ENCODE data around the gene ATP11B.

Gene ATP11B

DNA sequence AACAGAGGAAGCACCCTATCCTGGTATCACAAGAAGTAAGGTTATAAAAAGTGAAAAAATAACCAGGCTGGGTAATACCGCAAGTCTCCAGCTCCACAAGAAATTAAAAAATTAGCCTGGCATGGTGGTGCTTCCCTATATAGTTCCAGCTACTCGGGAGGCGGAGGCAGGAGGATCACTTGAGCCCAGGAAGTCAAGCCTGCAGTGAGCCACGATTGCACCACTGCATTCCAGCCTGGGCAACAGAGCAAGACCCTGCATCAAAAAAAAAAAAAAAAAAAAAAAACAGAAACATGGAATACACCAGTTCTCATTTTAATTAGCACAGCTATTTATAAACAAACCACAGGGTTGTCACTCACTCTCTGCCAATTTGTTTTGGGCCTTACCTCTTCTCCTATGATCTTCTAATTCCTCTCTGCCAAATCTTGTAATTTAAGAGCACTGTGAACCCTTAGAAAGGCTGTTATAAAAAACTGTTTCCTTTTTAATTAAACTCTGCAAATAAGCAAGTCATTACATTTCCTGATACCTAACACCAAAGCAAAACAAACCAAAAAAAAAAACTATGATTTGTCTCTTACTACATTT, 164.5 kb downstream of the ATP11B start:
- peaks cover 38% of the 10 kb centered on the region for H3K36me3 Mint-ChIP-seq (ENCODE audit: low read depth)
- peaks cover 13% of the 10 kb centered on the region for H3K4me1 Mint-ChIP-seq (ENCODE audit: low read depth)
- no peak overlapping the region for H3K4me3 Mint-ChIP-seq
- H3K27ac Mint-ChIP-seq, result no peak overlapping the region
- no peaks in the 10 kb centered on the region for H3K27me3 Mint-ChIP-seq (ENCODE audit: low read depth)
- no peaks in the 10 kb centered on the region for H3K9me3 Mint-ChIP-seq

DNA sequence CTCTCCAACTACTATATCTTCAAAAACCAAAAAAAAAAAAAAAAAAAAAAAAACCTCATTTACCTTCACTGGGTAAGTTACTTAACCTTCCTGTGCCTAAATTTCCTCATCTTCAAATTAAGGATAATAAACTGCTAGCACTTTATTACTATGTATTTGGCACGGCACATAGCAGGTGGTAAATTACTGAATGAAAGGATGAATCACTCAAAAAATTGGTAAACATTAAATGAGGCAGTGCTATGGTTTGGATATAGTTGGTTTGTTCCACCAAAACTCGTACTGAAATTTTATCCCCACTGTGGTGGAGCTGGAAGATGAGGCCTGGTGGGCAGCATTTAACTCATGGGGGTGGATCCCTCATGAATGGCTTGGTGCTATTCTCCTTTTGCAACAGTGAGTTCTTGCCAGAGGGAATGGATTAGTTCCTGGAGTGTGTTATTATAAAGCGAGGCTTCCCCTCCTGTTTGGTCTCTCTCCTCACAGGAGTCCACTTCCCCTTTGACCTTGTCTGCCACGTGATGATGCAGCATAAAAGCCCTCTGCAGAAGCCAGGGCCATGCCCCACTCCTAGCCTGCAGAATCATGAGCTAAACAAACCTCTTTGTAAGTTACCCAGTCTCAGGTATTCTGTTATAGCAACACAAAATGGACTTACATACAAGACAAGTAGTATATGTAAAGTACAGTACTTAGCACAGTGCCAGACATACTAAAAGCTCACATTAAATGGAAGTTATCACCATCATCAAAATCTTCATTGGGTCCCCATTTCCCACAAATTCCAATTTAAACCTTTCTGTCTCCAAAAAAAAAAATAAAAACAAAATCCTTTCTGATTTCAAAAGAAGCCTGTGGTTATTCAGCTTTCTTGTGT, 166.4 kb downstream of the ATP11B start:
- H3K4me3 Mint-ChIP-seq, result no peak overlapping the region
- peaks cover 15% of the 10 kb centered on the region for H3K4me1 Mint-ChIP-seq (ENCODE audit: low read depth)
- peaks cover 34% of the 10 kb centered on the region for H3K36me3 Mint-ChIP-seq (ENCODE audit: low read depth)
- H3K9me3 Mint-ChIP-seq, result no peaks in the 10 kb centered on the region
- no peaks in the 10 kb centered on the region for H3K27me3 Mint-ChIP-seq (ENCODE audit: low read depth)
- no peak overlapping the region for H3K27ac Mint-ChIP-seq

DNA sequence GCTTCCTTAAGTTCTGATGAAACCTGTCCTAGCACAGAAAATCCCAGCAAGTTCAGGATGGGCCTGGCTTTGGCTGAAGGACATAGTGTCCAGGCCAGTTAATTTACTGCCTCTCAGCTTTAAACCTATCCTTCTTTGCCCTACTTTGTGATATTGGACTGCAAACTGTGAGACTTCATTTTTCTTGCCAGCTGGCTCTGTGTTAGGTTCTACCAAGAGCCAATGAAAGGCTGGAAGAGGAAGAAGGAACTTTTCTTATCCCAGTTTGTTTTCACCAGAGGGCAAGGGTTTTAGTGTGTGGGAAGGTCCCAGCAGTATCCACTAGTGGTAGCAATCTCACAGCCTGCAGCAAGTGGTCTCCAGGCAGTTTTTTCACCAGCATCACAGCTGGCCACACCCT, 168.9 kb downstream of the ATP11B start:
- Mint-ChIP-seq H3K4me1 (ENCODE audit: low read depth) (peaks cover 31% of the 10 kb centered on the region), H3K36me3 (ENCODE audit: low read depth) (peaks cover 26% of the 10 kb centered on the region), H3K9me3 (no peaks in the 10 kb centered on the region), H3K4me3 (no peak overlapping the region), H3K27me3 (ENCODE audit: low read depth) (no peaks in the 10 kb centered on the region), H3K27ac (no peak overlapping the region)

DNA sequence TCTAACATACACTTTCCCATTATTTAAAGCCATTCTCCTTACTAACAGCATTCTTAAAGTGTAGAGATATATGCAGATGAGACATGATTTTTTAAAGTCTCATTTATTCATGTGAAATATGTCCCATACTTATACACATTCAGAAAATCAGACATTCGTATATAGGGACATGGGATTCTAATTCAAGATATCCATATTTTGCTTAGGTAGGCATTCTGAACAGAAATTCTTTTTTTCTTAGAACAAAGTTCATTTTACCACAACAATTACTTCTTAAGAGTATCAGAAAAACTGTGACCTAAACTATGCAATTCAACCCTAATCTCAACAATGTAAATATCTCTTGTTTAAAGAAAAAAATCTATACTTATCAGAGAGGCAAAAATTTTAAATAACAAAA, 170.9 kb downstream of the ATP11B start:
- peaks cover 18% of the 10 kb centered on the region for H3K36me3 Mint-ChIP-seq (ENCODE audit: low read depth)
- H3K27ac Mint-ChIP-seq, result no peak overlapping the region
- no peaks in the 10 kb centered on the region for H3K9me3 Mint-ChIP-seq
- H3K27me3 Mint-ChIP-seq (ENCODE audit: low read depth), result no peaks in the 10 kb centered on the region
- H3K4me1 Mint-ChIP-seq (ENCODE audit: low read depth), result peaks cover 45% of the 10 kb centered on the region
- H3K4me3 Mint-ChIP-seq, result no peak overlapping the region

DNA sequence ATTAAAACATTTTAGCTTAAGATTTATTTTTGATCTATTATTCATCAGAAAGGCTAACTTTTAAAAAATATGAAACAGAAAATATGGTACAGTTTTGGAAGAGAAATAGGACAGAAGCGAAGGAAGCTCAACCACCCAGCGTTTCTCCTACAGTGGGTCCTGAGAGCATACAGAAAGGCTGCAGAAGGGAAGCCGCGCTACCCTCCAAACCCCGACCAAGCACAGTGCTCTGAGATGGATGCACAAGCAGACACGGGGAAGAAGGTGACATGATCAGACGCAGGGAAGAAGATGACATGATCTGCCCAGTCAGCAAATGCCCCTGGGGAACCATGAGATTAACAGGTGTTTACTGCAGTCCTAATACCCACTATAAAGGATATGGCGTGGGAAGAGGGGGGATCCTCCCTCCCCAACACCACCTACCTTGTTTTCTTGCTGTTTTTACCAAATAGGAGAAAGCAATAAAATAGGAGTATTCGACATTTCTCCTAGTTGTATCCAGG, 172.6 kb downstream of the ATP11B start:
- H3K4me1 Mint-ChIP-seq (ENCODE audit: low read depth), result peaks cover 52% of the 10 kb centered on the region
- H3K9me3 Mint-ChIP-seq, result no peaks in the 10 kb centered on the region
- no peak overlapping the region for H3K4me3 Mint-ChIP-seq

DNA sequence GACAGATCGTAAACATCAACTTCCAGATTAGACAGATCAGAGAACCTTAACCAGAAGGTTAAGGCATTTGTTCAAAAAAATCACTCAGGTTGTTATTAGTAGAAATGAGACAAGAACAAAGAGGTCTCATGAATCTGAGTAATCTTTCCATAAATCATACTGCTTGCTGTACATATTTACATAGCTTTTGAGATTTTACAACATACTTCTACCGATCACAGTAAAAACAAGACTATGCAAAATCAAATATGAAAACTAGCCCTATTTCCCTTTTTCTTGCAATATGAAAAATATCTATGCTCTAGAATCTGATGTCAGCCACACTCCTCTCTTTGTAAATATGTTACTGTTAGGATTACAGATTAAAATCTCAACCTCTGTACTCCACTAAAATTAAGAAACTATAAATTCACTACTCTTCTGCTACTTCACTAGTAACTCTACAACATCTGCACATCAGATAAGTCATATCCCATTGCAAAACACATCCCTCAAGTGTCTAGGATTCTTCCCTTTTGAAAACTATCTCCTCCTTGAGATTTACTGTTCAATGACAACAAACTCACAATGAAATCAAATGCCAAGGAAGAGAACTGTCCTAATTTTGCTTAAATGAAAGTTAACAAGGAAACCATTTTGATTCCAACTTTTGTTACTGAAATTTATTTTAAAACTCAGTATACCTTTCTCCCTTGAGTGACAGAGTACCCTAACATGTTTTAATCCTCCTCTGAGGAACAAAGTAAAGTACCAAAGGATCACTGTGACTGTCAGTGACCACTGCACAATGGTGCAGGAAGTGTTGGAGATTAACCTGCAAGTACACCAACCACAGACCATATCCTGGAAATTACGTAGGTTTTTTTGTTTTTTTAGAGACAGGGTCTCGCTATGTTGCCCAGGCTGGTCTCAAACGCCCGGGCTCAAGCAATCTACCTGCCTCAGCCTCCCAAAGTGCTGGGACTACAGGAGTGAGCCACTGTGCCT, 174.2 kb downstream of the ATP11B start:
- H3K27me3 Mint-ChIP-seq (ENCODE audit: low read depth), result no peaks in the 10 kb centered on the region
- H3K27ac Mint-ChIP-seq, result peak overlapping the region; percentile 86
- H3K4me1 Mint-ChIP-seq (ENCODE audit: low read depth), result peaks cover 57% of the 10 kb centered on the region
- peaks cover 11% of the 10 kb centered on the region for H3K36me3 Mint-ChIP-seq (ENCODE audit: low read depth)
- no peaks in the 10 kb centered on the region for H3K9me3 Mint-ChIP-seq
- peak overlapping the region; percentile 59 for H3K4me3 Mint-ChIP-seq

More for the DNA sequence above, 172.6 kb downstream of the ATP11B start:
- no peaks in the 10 kb centered on the region for H3K27me3 Mint-ChIP-seq (ENCODE audit: low read depth)
- H3K27ac Mint-ChIP-seq, result peak overlapping the region; percentile 21
- peaks cover 13% of the 10 kb centered on the region for H3K36me3 Mint-ChIP-seq (ENCODE audit: low read depth)

DNA sequence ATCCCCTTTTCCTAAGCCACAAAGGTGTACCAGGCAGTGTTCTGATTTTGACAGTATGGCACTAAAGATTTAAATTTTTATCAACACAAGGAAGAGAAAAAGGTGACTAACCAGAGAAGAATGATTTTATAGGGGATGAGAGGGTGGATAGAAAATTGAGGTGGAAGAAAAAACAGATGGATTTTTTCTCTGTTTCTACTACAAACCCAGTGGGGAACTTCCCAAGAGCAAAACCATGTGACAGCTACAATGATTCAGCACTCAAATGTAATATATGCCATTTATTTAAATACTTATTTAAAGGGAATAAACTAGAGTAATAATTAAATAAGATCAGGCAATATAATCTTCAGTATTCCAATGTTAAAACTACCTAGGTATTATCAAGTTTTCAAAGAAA, 176.0 kb downstream of the ATP11B start:
- no peak overlapping the region for H3K4me3 Mint-ChIP-seq
- no peaks in the 10 kb centered on the region for H3K27me3 Mint-ChIP-seq (ENCODE audit: low read depth)
- H3K27ac Mint-ChIP-seq, result peak overlapping the region; percentile 16
- H3K4me1 Mint-ChIP-seq (ENCODE audit: low read depth), result peaks cover 55% of the 10 kb centered on the region
- H3K36me3 Mint-ChIP-seq (ENCODE audit: low read depth), result peaks cover 12% of the 10 kb centered on the region
- no peaks in the 10 kb centered on the region for H3K9me3 Mint-ChIP-seq

DNA sequence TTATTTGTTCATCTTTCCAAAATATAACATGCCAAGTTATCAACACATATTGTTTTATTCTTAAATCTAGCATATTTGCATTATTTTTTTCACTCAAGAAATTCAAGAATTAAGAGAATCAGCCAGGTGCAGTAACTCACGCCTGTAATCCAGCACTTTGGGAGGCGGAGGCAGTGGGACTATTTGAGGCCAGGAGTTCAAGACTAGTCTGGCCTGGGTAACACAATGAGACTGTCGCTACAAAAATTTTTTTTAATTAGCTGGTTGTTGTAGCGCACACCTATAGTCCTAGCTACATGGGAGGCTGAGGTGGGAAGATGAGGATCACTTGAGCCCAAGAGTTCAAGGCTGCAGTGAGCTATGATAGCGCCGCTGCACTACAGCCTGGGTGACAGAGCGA, 176.5 kb downstream of the ATP11B start:
- no peak overlapping the region for H3K27ac Mint-ChIP-seq
- H3K4me1 Mint-ChIP-seq (ENCODE audit: low read depth), result peaks cover 55% of the 10 kb centered on the region
- H3K36me3 Mint-ChIP-seq (ENCODE audit: low read depth), result peaks cover 11% of the 10 kb centered on the region
- no peak overlapping the region for H3K4me3 Mint-ChIP-seq
- no peaks in the 10 kb centered on the region for H3K27me3 Mint-ChIP-seq (ENCODE audit: low read depth)
- H3K9me3 Mint-ChIP-seq, result no peaks in the 10 kb centered on the region

DNA sequence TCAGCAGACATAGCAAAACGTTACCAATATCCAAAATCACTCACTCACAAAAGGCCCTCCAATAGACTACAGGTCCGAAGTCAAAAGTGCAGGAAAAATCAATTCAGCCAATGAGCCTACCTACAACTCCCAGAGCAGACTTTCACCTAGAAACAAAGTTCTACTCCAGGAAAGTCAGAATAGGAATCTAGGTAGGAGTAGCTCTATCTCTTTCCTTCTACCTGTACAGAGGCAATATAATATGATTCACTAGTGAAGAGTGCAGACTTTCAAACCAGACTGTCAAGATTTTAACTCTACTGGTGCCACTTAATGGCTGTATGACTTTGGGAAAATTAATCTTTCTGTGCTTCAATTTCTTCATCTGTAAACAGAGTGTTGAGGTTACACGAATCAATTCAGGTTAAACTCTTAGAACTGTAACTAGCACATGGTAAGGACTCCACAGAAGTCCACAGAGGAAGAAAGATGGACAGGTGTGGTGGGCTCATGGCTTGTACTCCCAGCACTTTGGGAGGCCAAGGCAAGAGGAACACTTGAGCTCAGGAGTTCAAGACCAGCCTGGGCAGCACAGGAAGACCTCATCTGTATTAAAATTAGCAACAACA, 177.6 kb downstream of the ATP11B start:
- Mint-ChIP-seq H3K36me3 (ENCODE audit: low read depth) (peaks cover 6% of the 10 kb centered on the region), H3K9me3 (no peaks in the 10 kb centered on the region), H3K27me3 (ENCODE audit: low read depth) (no peaks in the 10 kb centered on the region), H3K4me1 (ENCODE audit: low read depth) (peaks cover 50% of the 10 kb centered on the region), H3K4me3 (no peak overlapping the region), H3K27ac (no peak overlapping the region)
